HCT116 (cell line): Measurements from ENCODE around the gene FNIP2.

Source experiments
- CEBPB ChIP-seq: IDR thresholded peaks from 2 replicates; pipeline ENCODE4 v1.6.1; 2012; ENCODE audit warnings: low read depth
- EZH2 ChIP-seq: fragments of 200-600 bp; sonication (generic); IDR thresholded peaks from 2 replicates; pipeline ENCODE4 v1.6.1; 2017; ENCODE audit warnings: antibody characterized with exemption, mixed run types
- EZH2phosphoT487 ChIP-seq: fragments of 200-600 bp; IDR thresholded peaks from 2 replicates; pipeline ENCODE4 v1.6.1; 2018; ENCODE audit warnings: antibody characterized with exemption, borderline replicate concordance
- JUND ChIP-seq: IDR thresholded peaks from 2 replicates; pipeline ENCODE4 v1.6.1; 2012
- POLR2A ChIP-seq: IDR thresholded peaks from 2 replicates; pipeline ENCODE4 v1.7.0; 2011; ENCODE audit warnings: borderline replicate concordance; ENCODE audit not compliant: insufficient read depth, insufficient read length; ENCODE audit errors: extremely low read depth
- POLR2AphosphoS5 ChIP-seq: IDR thresholded peaks from 2 replicates; pipeline ENCODE4 v1.6.1; 2011; ENCODE audit warnings: mild to moderate bottlenecking, low read depth, low read length, moderate library complexity
- RAD21 ChIP-seq: IDR thresholded peaks from 2 replicates; pipeline ENCODE4 v1.6.1; 2012; ENCODE audit warnings: low read depth, mild to moderate bottlenecking
- SP1 ChIP-seq: IDR thresholded peaks from 2 replicates; pipeline ENCODE4 v1.6.1; 2012; ENCODE audit warnings: low read depth
- SRF ChIP-seq: IDR thresholded peaks from 2 replicates; pipeline ENCODE4 v1.6.1; 2012; ENCODE audit warnings: low read depth
- ZFX ChIP-seq: fragments of 450-650 bp; IDR thresholded peaks from 2 replicates; pipeline ENCODE4 v1.6.1; 2017
- TF ChIP-seq, protein P1 (sequence below), 3 experiments: fragments of 200-600 bp in 1 of 3; sonication (generic) in 1 of 3; IDR thresholded peaks in 2 of 3; conservative IDR thresholded peaks in 1 of 3; 2 replicates each; pipeline ENCODE4 v1.5.1; 2012 to 2017; ENCODE audit warnings: low read depth in 2 of 3, low read length in 2 of 3, antibody characterized with exemption in 1 of 3, borderline replicate concordance in 1 of 3, control low read depth in 1 of 3, mild to moderate bottlenecking in 1 of 3, mixed read lengths in 1 of 3, mixed run types in 1 of 3, moderate library complexity in 1 of 3; ENCODE audit not compliant: insufficient read depth in 1 of 3
- TF ChIP-seq, protein P2 (sequence below): IDR thresholded peaks from 2 replicates; pipeline ENCODE4 v1.6.1; 2012
- TF ChIP-seq, protein P3 (sequence below): IDR thresholded peaks from 2 replicates; pipeline ENCODE4 v1.6.1; 2012; ENCODE audit warnings: low read depth

DNA sequence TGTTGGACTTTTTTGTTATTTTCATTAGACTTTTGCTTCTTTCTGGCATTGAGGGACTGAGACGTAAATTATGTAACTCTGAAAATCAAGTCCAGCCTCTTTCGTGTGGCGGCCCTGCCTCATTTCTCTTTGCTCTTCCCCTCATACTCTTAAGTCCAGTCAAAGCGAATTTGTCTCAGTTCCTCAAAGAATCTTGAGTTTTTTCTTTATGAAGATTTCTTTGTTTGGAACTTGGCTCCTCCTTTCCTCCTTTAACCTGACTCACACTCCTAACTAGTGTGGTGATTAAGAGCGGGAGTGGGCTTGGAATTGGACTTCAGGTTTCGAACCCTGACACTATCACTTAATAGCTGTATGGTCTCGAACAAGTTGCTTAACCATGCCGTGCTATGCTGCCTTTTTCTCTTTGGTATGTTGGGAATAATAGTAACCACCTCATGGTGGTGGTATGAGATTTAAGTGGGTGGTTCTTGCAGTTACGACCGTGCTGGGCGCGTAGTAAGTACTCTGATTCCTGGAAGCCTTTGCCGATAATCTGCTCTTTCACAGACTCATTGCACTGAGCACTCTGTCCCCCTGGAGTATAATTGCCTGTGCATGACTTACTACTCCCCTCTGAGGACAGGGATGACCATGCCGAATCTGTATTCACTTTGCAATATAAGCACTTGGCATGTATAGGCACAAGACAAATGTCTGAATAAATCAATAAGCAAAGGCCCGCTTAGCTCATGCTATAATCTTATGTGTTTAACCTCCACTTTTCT is 19.1 kb downstream of the FNIP2 start:
- TF ChIP-seq, protein P1, sequence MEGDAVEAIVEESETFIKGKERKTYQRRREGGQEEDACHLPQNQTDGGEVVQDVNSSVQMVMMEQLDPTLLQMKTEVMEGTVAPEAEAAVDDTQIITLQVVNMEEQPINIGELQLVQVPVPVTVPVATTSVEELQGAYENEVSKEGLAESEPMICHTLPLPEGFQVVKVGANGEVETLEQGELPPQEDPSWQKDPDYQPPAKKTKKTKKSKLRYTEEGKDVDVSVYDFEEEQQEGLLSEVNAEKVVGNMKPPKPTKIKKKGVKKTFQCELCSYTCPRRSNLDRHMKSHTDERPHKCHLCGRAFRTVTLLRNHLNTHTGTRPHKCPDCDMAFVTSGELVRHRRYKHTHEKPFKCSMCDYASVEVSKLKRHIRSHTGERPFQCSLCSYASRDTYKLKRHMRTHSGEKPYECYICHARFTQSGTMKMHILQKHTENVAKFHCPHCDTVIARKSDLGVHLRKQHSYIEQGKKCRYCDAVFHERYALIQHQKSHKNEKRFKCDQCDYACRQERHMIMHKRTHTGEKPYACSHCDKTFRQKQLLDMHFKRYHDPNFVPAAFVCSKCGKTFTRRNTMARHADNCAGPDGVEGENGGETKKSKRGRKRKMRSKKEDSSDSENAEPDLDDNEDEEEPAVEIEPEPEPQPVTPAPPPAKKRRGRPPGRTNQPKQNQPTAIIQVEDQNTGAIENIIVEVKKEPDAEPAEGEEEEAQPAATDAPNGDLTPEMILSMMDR (IDR thresholded peaks at IDR 0.05 in 2 of 3, conservative IDR thresholded peaks at IDR 0.05 in 1 of 3; ENCODE audit: borderline replicate concordance in 1 of 3, insufficient read depth in 1 of 3, low read depth in 2 of 3, low read length in 2 of 3), result no peak
- TF ChIP-seq POLR2A (no peak), POLR2AphosphoS5 (no peak), RAD21 (no peak), CEBPB (no peak), EZH2phosphoT487 (no peak), EZH2 (no peak), SP1 (no peak), SRF (no peak), ZFX (no peak), JUND (no peak)
- TF ChIP-seq, protein P2, sequence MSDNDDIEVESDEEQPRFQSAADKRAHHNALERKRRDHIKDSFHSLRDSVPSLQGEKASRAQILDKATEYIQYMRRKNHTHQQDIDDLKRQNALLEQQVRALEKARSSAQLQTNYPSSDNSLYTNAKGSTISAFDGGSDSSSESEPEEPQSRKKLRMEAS, result no peak
- TF ChIP-seq, protein P3, sequence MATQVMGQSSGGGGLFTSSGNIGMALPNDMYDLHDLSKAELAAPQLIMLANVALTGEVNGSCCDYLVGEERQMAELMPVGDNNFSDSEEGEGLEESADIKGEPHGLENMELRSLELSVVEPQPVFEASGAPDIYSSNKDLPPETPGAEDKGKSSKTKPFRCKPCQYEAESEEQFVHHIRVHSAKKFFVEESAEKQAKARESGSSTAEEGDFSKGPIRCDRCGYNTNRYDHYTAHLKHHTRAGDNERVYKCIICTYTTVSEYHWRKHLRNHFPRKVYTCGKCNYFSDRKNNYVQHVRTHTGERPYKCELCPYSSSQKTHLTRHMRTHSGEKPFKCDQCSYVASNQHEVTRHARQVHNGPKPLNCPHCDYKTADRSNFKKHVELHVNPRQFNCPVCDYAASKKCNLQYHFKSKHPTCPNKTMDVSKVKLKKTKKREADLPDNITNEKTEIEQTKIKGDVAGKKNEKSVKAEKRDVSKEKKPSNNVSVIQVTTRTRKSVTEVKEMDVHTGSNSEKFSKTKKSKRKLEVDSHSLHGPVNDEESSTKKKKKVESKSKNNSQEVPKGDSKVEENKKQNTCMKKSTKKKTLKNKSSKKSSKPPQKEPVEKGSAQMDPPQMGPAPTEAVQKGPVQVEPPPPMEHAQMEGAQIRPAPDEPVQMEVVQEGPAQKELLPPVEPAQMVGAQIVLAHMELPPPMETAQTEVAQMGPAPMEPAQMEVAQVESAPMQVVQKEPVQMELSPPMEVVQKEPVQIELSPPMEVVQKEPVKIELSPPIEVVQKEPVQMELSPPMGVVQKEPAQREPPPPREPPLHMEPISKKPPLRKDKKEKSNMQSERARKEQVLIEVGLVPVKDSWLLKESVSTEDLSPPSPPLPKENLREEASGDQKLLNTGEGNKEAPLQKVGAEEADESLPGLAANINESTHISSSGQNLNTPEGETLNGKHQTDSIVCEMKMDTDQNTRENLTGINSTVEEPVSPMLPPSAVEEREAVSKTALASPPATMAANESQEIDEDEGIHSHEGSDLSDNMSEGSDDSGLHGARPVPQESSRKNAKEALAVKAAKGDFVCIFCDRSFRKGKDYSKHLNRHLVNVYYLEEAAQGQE, result no peak
